ENCODE results near the gene CREBBP.
"Not testable (repeated sequence)": the region's sequence is repeated elsewhere in the genome, so short reads cannot be mapped to it uniquely, and the experiment has no call there.

Gene CREBBP

GRCh38 chr16:3880623-3881498, at the start of gene CREBBP:
Gene CREBBP, minus strand, starts transcription at chr16:3880713. Its CDS starts 797 bp downstream, at chr16:3879916.
- H3K4me1 ChIP-seq (ENCODE audit: control insufficient read depth, insufficient read depth, low read length), result peaks cover 32% of the 10 kb centered on the region
- H3K27ac ChIP-seq (ENCODE audit: low read length), result no peak within 1 kb of the TSS
- no peaks in the 10 kb centered on the region for H3K27me3 ChIP-seq (ENCODE audit: control insufficient read depth in 1 of 2, insufficient read depth in 2 of 2, low read length in 2 of 2)
- H3K9ac ChIP-seq (ENCODE audit: low read length in 2 of 2), result peak within 1 kb of the TSS; percentile 71 to 78
- H3K36me3 ChIP-seq (ENCODE audit: control insufficient read depth in 2 of 2, insufficient read depth in 2 of 2, low read length in 2 of 2), result no peaks in the 10 kb centered on the region
- peak within 1 kb of the TSS; percentile 89 to 93 for H3K4me3 ChIP-seq (ENCODE audit: low read length in 2 of 2)
- no peaks in the 10 kb centered on the region for H3K9me3 ChIP-seq (ENCODE audit: control insufficient read depth in 2 of 2, low read length in 2 of 2)

- not testable (repeated sequence) for H3K9ac ChIP-seq (ENCODE audit: low read length in 2 of 2); H3K36me3 ChIP-seq (ENCODE audit: control insufficient read depth in 2 of 2, insufficient read depth in 2 of 2, low read length in 2 of 2); H3K4me3 ChIP-seq (ENCODE audit: low read length in 2 of 2); H3K27ac ChIP-seq (ENCODE audit: low read length); H3K9me3 ChIP-seq (ENCODE audit: control insufficient read depth in 2 of 2, low read length in 2 of 2); H3K27me3 ChIP-seq (ENCODE audit: control insufficient read depth in 1 of 2, insufficient read depth in 2 of 2, low read length in 2 of 2); H3K4me1 ChIP-seq (ENCODE audit: control insufficient read depth, insufficient read depth, low read length)
These were observed 46.6 kb upstream of the CREBBP start for GRCh38 chr16:3927147-3927546.

GRCh38 chr16:3924763-3925162, 44.2 kb upstream of the CREBBP start:
- H3K36me3 ChIP-seq (ENCODE audit: control insufficient read depth in 2 of 2, insufficient read depth in 2 of 2, low read length in 2 of 2), result no peaks in the 10 kb centered on the region
- no peaks in the 10 kb centered on the region for H3K4me1 ChIP-seq (ENCODE audit: control insufficient read depth, insufficient read depth, low read length)
- no peak overlapping the region for H3K9ac ChIP-seq (ENCODE audit: low read length in 2 of 2)
- no peak overlapping the region for H3K4me3 ChIP-seq (ENCODE audit: low read length in 2 of 2)
- no peak overlapping the region for H3K27ac ChIP-seq (ENCODE audit: low read length)
- peaks cover 0 to under 1% of the 10 kb centered on the region in 2 donors for H3K9me3 ChIP-seq (ENCODE audit: control insufficient read depth in 2 of 2, low read length in 2 of 2)
- H3K27me3 ChIP-seq (ENCODE audit: control insufficient read depth in 1 of 2, insufficient read depth in 2 of 2, low read length in 2 of 2), result no peaks in the 10 kb centered on the region

- Histone ChIP-seq H3K4me1 (ENCODE audit: control insufficient read depth, insufficient read depth, low read length) (no peaks in the 10 kb centered on the region), H3K36me3 (ENCODE audit: control insufficient read depth in 2 of 2, insufficient read depth in 2 of 2, low read length in 2 of 2) (no peaks in the 10 kb centered on the region), H3K27me3 (ENCODE audit: control insufficient read depth in 1 of 2, insufficient read depth in 2 of 2, low read length in 2 of 2) (no peaks in the 10 kb centered on the region), H3K27ac (ENCODE audit: low read length) (no peak overlapping the region), H3K4me3 (ENCODE audit: low read length in 2 of 2) (no peak overlapping the region), H3K9me3 (ENCODE audit: control insufficient read depth in 2 of 2, low read length in 2 of 2) (peaks cover 4 to 9% of the 10 kb centered on the region in 2 donors), H3K9ac (ENCODE audit: low read length in 2 of 2) (no peak overlapping the region)
These were observed 41.7 kb upstream of the CREBBP start for GRCh38 chr16:3922241-3922640.

- H3K4me3 ChIP-seq (ENCODE audit: low read length in 2 of 2), result no peak overlapping the region
- peaks cover 4 to 9% of the 10 kb centered on the region in 2 donors for H3K9me3 ChIP-seq (ENCODE audit: control insufficient read depth in 2 of 2, low read length in 2 of 2)
- H3K9ac ChIP-seq (ENCODE audit: low read length in 2 of 2), result no peak overlapping the region
- no peaks in the 10 kb centered on the region for H3K4me1 ChIP-seq (ENCODE audit: control insufficient read depth, insufficient read depth, low read length)
- H3K27ac ChIP-seq (ENCODE audit: low read length), result no peak overlapping the region
- no peaks in the 10 kb centered on the region for H3K36me3 ChIP-seq (ENCODE audit: control insufficient read depth in 2 of 2, insufficient read depth in 2 of 2, low read length in 2 of 2)
- peaks cover 0 to 3% of the 10 kb centered on the region in 2 donors for H3K27me3 ChIP-seq (ENCODE audit: control insufficient read depth in 1 of 2, insufficient read depth in 2 of 2, low read length in 2 of 2)
These were observed 39.7 kb upstream of the CREBBP start for GRCh38 chr16:3920206-3920605.

GRCh38 chr16:3919413-3919812, 38.9 kb upstream of the CREBBP start:
- H3K27me3 ChIP-seq (ENCODE audit: control insufficient read depth in 1 of 2, insufficient read depth in 2 of 2, low read length in 2 of 2), result peaks cover 0 to 3% of the 10 kb centered on the region in 2 donors
- no peak overlapping the region for H3K27ac ChIP-seq (ENCODE audit: low read length)
- no peaks in the 10 kb centered on the region for H3K36me3 ChIP-seq (ENCODE audit: control insufficient read depth in 2 of 2, insufficient read depth in 2 of 2, low read length in 2 of 2)
- H3K4me3 ChIP-seq (ENCODE audit: low read length in 2 of 2), result no peak overlapping the region
- H3K9me3 ChIP-seq (ENCODE audit: control insufficient read depth in 2 of 2, low read length in 2 of 2), result peaks cover 4 to 9% of the 10 kb centered on the region in 2 donors
- H3K4me1 ChIP-seq (ENCODE audit: control insufficient read depth, insufficient read depth, low read length), result no peaks in the 10 kb centered on the region
- H3K9ac ChIP-seq (ENCODE audit: low read length in 2 of 2), result no peak overlapping the region

- Histone ChIP-seq H3K9ac (ENCODE audit: low read length in 2 of 2) (no peak overlapping the region), H3K4me3 (ENCODE audit: low read length in 2 of 2) (no peak overlapping the region)
These were observed 35.1 kb upstream of the CREBBP start for GRCh38 chr16:3915426-3916260.

GRCh38 chr16:3912897-3913296, 32.4 kb upstream of the CREBBP start:
- no peaks in the 10 kb centered on the region for H3K4me1 ChIP-seq (ENCODE audit: control insufficient read depth, insufficient read depth, low read length)
- H3K9me3 ChIP-seq (ENCODE audit: control insufficient read depth in 2 of 2, low read length in 2 of 2), result no peaks in the 10 kb centered on the region
- peaks cover 0 to 3% of the 10 kb centered on the region in 2 donors for H3K27me3 ChIP-seq (ENCODE audit: control insufficient read depth in 1 of 2, insufficient read depth in 2 of 2, low read length in 2 of 2)
- H3K27ac ChIP-seq (ENCODE audit: low read length), result no peak overlapping the region
- H3K4me3 ChIP-seq (ENCODE audit: low read length in 2 of 2), result no peak overlapping the region
- no peaks in the 10 kb centered on the region for H3K36me3 ChIP-seq (ENCODE audit: control insufficient read depth in 2 of 2, insufficient read depth in 2 of 2, low read length in 2 of 2)
- no peak overlapping the region for H3K9ac ChIP-seq (ENCODE audit: low read length in 2 of 2)

More at GRCh38 chr16:3915426-3916260, 35.1 kb upstream of the CREBBP start:
- H3K27me3 ChIP-seq (ENCODE audit: control insufficient read depth in 1 of 2, insufficient read depth in 2 of 2, low read length in 2 of 2), result peaks cover 0 to 3% of the 10 kb centered on the region in 2 donors
- peaks cover 4 to 9% of the 10 kb centered on the region in 2 donors for H3K9me3 ChIP-seq (ENCODE audit: control insufficient read depth in 2 of 2, low read length in 2 of 2)
- no peaks in the 10 kb centered on the region for H3K4me1 ChIP-seq (ENCODE audit: control insufficient read depth, insufficient read depth, low read length)
- H3K27ac ChIP-seq (ENCODE audit: low read length), result no peak overlapping the region
- no peaks in the 10 kb centered on the region for H3K36me3 ChIP-seq (ENCODE audit: control insufficient read depth in 2 of 2, insufficient read depth in 2 of 2, low read length in 2 of 2)

GRCh38 chr16:3912373-3912772, 31.9 kb upstream of the CREBBP start:
- Histone ChIP-seq H3K36me3 (ENCODE audit: control insufficient read depth in 2 of 2, insufficient read depth in 2 of 2, low read length in 2 of 2) (no peaks in the 10 kb centered on the region), H3K9ac (ENCODE audit: low read length in 2 of 2) (no peak overlapping the region), H3K4me1 (ENCODE audit: control insufficient read depth, insufficient read depth, low read length) (no peaks in the 10 kb centered on the region), H3K9me3 (ENCODE audit: control insufficient read depth in 2 of 2, low read length in 2 of 2) (no peaks in the 10 kb centered on the region), H3K27ac (ENCODE audit: low read length) (no peak overlapping the region), H3K4me3 (ENCODE audit: low read length in 2 of 2) (no peak overlapping the region), H3K27me3 (ENCODE audit: control insufficient read depth in 1 of 2, insufficient read depth in 2 of 2, low read length in 2 of 2) (peaks cover 0 to 3% of the 10 kb centered on the region in 2 donors)

GRCh38 chr16:3911741-3912140, 31.2 kb upstream of the CREBBP start:
- H3K9ac ChIP-seq (ENCODE audit: low read length in 2 of 2); H3K4me1 ChIP-seq (ENCODE audit: control insufficient read depth, insufficient read depth, low read length); H3K27ac ChIP-seq (ENCODE audit: low read length); H3K4me3 ChIP-seq (ENCODE audit: low read length in 2 of 2); H3K36me3 ChIP-seq (ENCODE audit: control insufficient read depth in 2 of 2, insufficient read depth in 2 of 2, low read length in 2 of 2); H3K27me3 ChIP-seq (ENCODE audit: control insufficient read depth in 1 of 2, insufficient read depth in 2 of 2, low read length in 2 of 2); H3K9me3 ChIP-seq (ENCODE audit: control insufficient read depth in 2 of 2, low read length in 2 of 2): not testable (repeated sequence)

Measured in stomach smooth muscle (tissue), 2 donors.